HUES64 (cell line): Measurements from ENCODE around the gene S1PR5.

ENCODE experiments used
- H3K27ac ChIP-seq: 2 replicates; pipeline ENCODE4 v1.7.0; 2013; ENCODE audit warnings: low read depth, low read length, inconsistent platforms
- H3K27me3 ChIP-seq: 2 replicates; pipeline ENCODE4 v1.6.1; 2013; ENCODE audit warnings: mild to moderate bottlenecking, low read length; ENCODE audit not compliant: insufficient read depth
- H3K36me3 ChIP-seq: 2 replicates; pipeline ENCODE4 v1.6.1; 2013; ENCODE audit warnings: mild to moderate bottlenecking, low read length; ENCODE audit not compliant: insufficient read depth
- H3K4me1 ChIP-seq: 2 replicates; pipeline ENCODE4 v1.6.1; 2013; ENCODE audit warnings: mild to moderate bottlenecking, low read length, moderate library complexity; ENCODE audit not compliant: insufficient read depth
- H3K4me3 ChIP-seq: 2 replicates; pipeline ENCODE4 v1.5.1; 2013; ENCODE audit warnings: mild to moderate bottlenecking, low read length, moderate library complexity
- H3K9ac ChIP-seq: 2 replicates; pipeline ENCODE4 v1.6.1; 2013; ENCODE audit warnings: mild to moderate bottlenecking, low read depth, low read length
- H3K9me3 ChIP-seq: 2 replicates; pipeline ENCODE4 v1.6.1; 2013; ENCODE audit warnings: low read depth, low read length; ENCODE audit not compliant: insufficient read depth
- WGBS: fragments of 150-250, 120-280 bp; methylation state at CpG from one replicate; pipeline ENCODE4 v1.1.7; 2013; ENCODE audit warnings: missing lambda C conversion rate; 5-methylcytosine and 5-hydroxymethylcytosine counted together

The S1PR5 gene

DNA sequence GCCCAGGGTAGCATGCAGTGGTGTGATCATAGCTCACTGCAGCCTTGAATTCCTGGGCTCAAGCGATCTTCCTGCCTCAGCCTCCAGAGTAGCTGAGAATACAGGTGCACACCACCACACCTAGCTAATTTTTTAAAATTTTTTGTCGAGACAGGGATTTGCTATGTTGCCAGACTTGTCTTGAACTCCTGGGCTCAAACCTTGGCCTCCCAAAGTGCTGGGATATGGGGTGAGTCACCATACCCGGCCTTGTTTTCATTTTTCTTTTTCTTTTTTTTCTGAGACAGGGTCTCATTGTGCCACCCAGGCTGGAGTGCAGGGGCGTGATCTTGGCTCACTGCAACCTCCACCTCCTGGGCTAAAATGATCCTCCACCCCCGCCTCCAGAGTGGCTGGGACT is 52.8 kb downstream of the S1PR5 start:
- H3K9me3 ChIP-seq = no peaks in the 10 kb centered on the region
- no peak overlapping the region for H3K27ac ChIP-seq
- no peaks in the 10 kb centered on the region; the same call in 1 of the 2 replicates for H3K27me3 ChIP-seq
- H3K4me1 ChIP-seq = peaks cover 10% of the 10 kb centered on the region; the same call in 1 of the 2 replicates
- WGBS = 92% methylated on average over 5 of the region's 5 CpGs
- H3K9ac ChIP-seq = no peak overlapping the region
- 0 out of 2 replicates have a peak, but pooled peaks cover 3% of the 10 kb centered on the region for H3K36me3 ChIP-seq
- no peak overlapping the region for H3K4me3 ChIP-seq
